BJ (cell line): ENCODE results near the gene BSDC1. TPM values are rescaled to one million over a fixed set of nuclear protein-coding genes. Genes with fewer than 3 reads are reported as not detected.
A peak's percentile ranks its signal among the peaks of the same experiment; 100 is the strongest.

Experiments
- CTCF ChIA-PET: fragments of 350-600 bp; formaldehyde crosslinking; extraction: SDS; loops from one replicate; lab custom pipeline; 2021; ENCODE audit warnings: antibody characterized with exemption, inconsistent platforms; lab: Yijun Ruan, JAX
- POLR2A ChIA-PET: fragments of 300-600 bp; sonication (Branson Sonifier 250); formaldehyde crosslinking; extraction: SDS; loops from one replicate; lab custom pipeline; 2021; ENCODE audit warnings: antibody characterized with exemption; lab: Charles Lee
- DNase-seq: peaks from one replicate; pipeline ENCODE4 v3.0.0-alpha.2; 2011; ENCODE audit warnings: low read depth
- H3K27me3 ChIP-seq: 2 replicates; pipeline ENCODE4 v1.6.0; 2011; ENCODE audit warnings: low read length; ENCODE audit not compliant: control insufficient read depth, insufficient read depth
- H3K36me3 ChIP-seq: 2 replicates; pipeline ENCODE4 v1.5.1; 2011; ENCODE audit warnings: low read length; ENCODE audit not compliant: control insufficient read depth, insufficient read depth
- H3K4me3 ChIP-seq: 2 replicates; pipeline ENCODE4 v1.5.1; 2011; ENCODE audit warnings: low read depth, mild to moderate bottlenecking, control low read depth, low read length
- polyA plus RNA-seq: library from polyadenylated mRNA; depleted of rRNA; stranded (reverse); fragments of >200 nt; gene quantifications from 2 replicates; pipeline ENCODE4 v1.2.3, GENCODE V29; 2011
- TF ChIP-seq, protein P1 (sequence below): IDR thresholded peaks from 2 replicates; pipeline ENCODE4 v1.5.1; 2011; ENCODE audit warnings: low read depth, mild to moderate bottlenecking, control low read depth, inconsistent platforms, low read length, moderate library complexity; ENCODE audit not compliant: insufficient read depth

BSDC1 gene
- polyA plus RNA-seq, 1 experiment: 74.1 TPM

DNA sequence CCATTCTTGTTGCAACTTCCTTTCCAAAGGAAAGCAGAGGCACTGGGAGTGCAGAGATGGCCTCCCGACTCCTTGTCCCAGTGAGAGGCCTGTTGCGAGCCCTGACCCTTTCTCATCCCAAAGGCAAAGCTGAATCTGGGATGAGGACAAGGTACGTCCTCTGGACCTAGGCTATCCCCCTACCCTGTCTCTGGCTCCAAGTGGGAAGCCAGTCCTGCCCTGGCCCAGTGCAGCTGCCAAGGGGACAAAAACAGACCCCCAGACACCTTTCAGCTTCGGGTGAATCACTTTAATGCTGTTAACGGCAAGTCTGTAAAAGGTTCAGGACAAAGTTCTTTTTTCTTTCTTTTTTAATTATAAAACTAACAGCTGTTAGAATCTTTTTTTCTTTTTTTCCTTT is 29.4 kb downstream of the BSDC1 start:
- no peak for DNase-seq
- ChIA-PET POLR2A (no interaction called here), CTCF (interaction anchor here (1.0 kb wide), 1 partner anchor 36 kb away, joined by 3 read pairs; no protein-coding TSS in a partner anchor)
- no peaks in the 10 kb centered on the region for H3K27me3 ChIP-seq
- peaks cover 20% of the 10 kb centered on the region for H3K36me3 ChIP-seq
- TF ChIP-seq, protein P1, sequence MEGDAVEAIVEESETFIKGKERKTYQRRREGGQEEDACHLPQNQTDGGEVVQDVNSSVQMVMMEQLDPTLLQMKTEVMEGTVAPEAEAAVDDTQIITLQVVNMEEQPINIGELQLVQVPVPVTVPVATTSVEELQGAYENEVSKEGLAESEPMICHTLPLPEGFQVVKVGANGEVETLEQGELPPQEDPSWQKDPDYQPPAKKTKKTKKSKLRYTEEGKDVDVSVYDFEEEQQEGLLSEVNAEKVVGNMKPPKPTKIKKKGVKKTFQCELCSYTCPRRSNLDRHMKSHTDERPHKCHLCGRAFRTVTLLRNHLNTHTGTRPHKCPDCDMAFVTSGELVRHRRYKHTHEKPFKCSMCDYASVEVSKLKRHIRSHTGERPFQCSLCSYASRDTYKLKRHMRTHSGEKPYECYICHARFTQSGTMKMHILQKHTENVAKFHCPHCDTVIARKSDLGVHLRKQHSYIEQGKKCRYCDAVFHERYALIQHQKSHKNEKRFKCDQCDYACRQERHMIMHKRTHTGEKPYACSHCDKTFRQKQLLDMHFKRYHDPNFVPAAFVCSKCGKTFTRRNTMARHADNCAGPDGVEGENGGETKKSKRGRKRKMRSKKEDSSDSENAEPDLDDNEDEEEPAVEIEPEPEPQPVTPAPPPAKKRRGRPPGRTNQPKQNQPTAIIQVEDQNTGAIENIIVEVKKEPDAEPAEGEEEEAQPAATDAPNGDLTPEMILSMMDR: no peak
- H3K4me3 ChIP-seq: no peak overlapping the region

DNA sequence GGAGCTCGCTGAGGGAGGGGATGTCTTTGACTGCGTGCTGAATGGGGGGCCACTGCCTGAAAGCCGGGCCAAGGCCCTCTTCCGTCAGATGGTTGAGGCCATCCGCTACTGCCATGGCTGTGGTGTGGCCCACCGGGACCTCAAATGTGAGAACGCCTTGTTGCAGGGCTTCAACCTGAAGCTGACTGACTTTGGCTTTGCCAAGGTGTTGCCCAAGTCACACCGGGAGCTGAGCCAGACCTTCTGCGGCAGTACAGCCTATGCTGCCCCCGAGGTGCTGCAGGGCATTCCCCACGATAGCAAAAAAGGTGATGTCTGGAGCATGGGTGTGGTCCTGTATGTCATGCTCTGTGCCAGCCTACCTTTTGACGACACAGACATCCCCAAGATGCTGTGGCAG is 30.5 kb downstream of the BSDC1 start:
- peaks cover 18% of the 10 kb centered on the region for H3K36me3 ChIP-seq
- H3K27me3 ChIP-seq: no peaks in the 10 kb centered on the region
- CTCF ChIA-PET: no interaction called here
- TF ChIP-seq, protein P1: no peak
- DNase-seq: no peak
- POLR2A ChIA-PET: no interaction called here
- H3K4me3 ChIP-seq: no peak overlapping the region

- Histone ChIP-seq H3K27me3 (no peaks in the 10 kb centered on the region), H3K4me3 (peak within 1 kb of the TSS; percentile 36), H3K36me3 (peaks cover 14% of the 10 kb centered on the region)
- POLR2A ChIA-PET: no interaction called here
- TF ChIP-seq, protein P1: no peak
- no peak for DNase-seq
- CTCF ChIA-PET: interaction anchor here (1.0 kb wide), 1 partner anchor 10 kb away, joined by 3 read pairs; no protein-coding TSS in a partner anchor
Measured at GRCh38 chr1:32362474-32363313, 31.5 kb downstream of the BSDC1 start, which contains the start of the genes FAM229A and TSSK3. Gene FAM229A (minus strand): TSS chr1:32362485. CDS start chr1:32362091, 394 bp downstream. Gene TSSK3 (plus strand): TSS chr1:32362539. CDS start chr1:32362702, 163 bp downstream.

DNA sequence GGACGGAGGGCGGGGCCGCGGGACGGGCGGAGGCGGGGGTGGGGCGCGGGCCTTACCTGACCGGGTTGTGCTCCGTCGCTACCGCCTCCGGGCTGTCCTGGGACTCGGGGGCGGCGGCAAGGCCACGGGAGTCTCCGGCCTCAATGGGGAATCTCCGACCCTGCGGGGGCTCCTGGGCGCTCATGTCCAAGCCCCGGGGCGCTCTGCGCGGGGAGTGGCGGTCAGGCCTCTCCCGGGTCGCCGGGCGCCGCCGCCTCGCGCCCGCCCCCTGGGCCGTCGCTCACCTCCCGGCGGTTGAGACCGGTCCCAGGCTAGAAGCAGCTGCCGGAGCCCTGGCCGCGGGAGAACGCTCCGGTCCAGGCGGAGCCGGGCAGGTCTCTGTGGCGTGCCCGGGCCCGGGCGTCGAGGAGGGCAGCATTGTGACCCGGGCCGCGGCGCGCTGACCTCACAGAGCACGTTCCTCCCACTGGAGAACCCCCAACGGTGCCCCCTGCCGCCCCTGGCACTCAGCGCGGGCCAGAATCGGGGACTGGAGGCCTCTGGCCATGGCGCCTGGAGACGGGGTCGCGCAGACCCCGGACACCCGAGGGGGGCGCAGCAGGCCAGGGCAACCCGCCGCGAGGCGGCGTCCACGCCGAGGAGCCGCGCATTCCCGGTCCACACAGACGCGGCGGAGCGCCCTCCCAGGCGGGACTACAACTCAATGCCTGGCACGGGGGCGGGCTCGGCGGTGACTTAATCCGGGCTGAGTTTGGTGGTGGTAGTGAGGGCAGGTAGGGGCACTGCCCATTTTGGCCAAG is 32.4 kb downstream of the BSDC1 start:
- no peak for DNase-seq
- CTCF ChIA-PET: interaction anchor here (1.0 to 2.9 kb wide), 3 partner anchors 9 to 146 kb away, joined by 3 to 12 read pairs (median 7); partner anchors contain the start of gene MARCKSL1
- POLR2A ChIA-PET: no interaction called here
- TF ChIP-seq, protein P1: peak; percentile 29
- peak overlapping the region; percentile 36 for H3K4me3 ChIP-seq
- peaks cover 11% of the 10 kb centered on the region for H3K36me3 ChIP-seq
- no peaks in the 10 kb centered on the region for H3K27me3 ChIP-seq

- ChIA-PET CTCF (interaction anchor here (1.0 to 2.9 kb wide), 3 partner anchors 8 to 145 kb away, joined by 3 to 12 read pairs (median 7); partner anchors contain the start of gene MARCKSL1), POLR2A (no interaction called here)
- TF ChIP-seq, protein P1: no peak
- peaks cover 8% of the 10 kb centered on the region for H3K36me3 ChIP-seq
- no peaks in the 10 kb centered on the region for H3K27me3 ChIP-seq
- DNase-seq: no peak
- H3K4me3 ChIP-seq: peak overlapping the region; percentile 5; the same call in 1 of the 2 replicates
Measured at GRCh38 chr1:32361308-32361673, 33.0 kb downstream of the BSDC1 start.
